ENCODE data around the gene CD244.

Gene CD244

GRCh38 chr1:160806109-160806665, 56.5 kb downstream of the CD244 start:
- no peak overlapping the region for H3K9ac ChIP-seq (ENCODE audit: low read depth, low read length)
- no peaks in the 10 kb centered on the region for H3K9me3 ChIP-seq (replicated peaks; ENCODE audit: low read length)
- no peaks in the 10 kb centered on the region for H3K27me3 ChIP-seq (ENCODE audit: control insufficient read depth, insufficient read depth, low read length)
- H3K4me3 ChIP-seq (ENCODE audit: low read length): no peak overlapping the region
- H3K36me3 ChIP-seq (ENCODE audit: insufficient read depth, low read length): no peaks in the 10 kb centered on the region
- no peaks in the 10 kb centered on the region for H3K4me1 ChIP-seq (ENCODE audit: control insufficient read depth, insufficient read depth, low read length)
- H3K4me2 ChIP-seq (ENCODE audit: low read length): no peak overlapping the region

- no peaks in the 10 kb centered on the region for H3K4me1 ChIP-seq (ENCODE audit: control insufficient read depth, insufficient read depth, low read length)
- H3K9ac ChIP-seq (ENCODE audit: low read depth, low read length): no peak overlapping the region
- no peaks in the 10 kb centered on the region for H3K27me3 ChIP-seq (ENCODE audit: control insufficient read depth, insufficient read depth, low read length)
- no peak overlapping the region for H3K4me2 ChIP-seq (ENCODE audit: low read length)
- no peaks in the 10 kb centered on the region for H3K36me3 ChIP-seq (ENCODE audit: insufficient read depth, low read length)
- no peaks in the 10 kb centered on the region for H3K9me3 ChIP-seq (replicated peaks; ENCODE audit: low read length)
- H3K4me3 ChIP-seq (ENCODE audit: low read length): no peak overlapping the region
Measured at GRCh38 chr1:160801836-160802580, 60.7 kb downstream of the CD244 start.

GRCh38 chr1:160800645-160801408, 61.9 kb downstream of the CD244 start:
- Histone ChIP-seq H3K4me1 (ENCODE audit: control insufficient read depth, insufficient read depth, low read length) (no peaks in the 10 kb centered on the region), H3K4me3 (ENCODE audit: low read length) (no peak overlapping the region), H3K9me3 (replicated peaks; ENCODE audit: low read length) (no peaks in the 10 kb centered on the region), H3K27me3 (ENCODE audit: control insufficient read depth, insufficient read depth, low read length) (no peaks in the 10 kb centered on the region), H3K36me3 (ENCODE audit: insufficient read depth, low read length) (no peaks in the 10 kb centered on the region), H3K9ac (ENCODE audit: low read depth, low read length) (no peak overlapping the region), H3K4me2 (ENCODE audit: low read length) (no peak overlapping the region)

- Histone ChIP-seq H3K9me3 (replicated peaks; ENCODE audit: low read length) (no peaks in the 10 kb centered on the region), H3K27me3 (ENCODE audit: control insufficient read depth, insufficient read depth, low read length) (no peaks in the 10 kb centered on the region), H3K9ac (ENCODE audit: low read depth, low read length) (no peak overlapping the region), H3K4me3 (ENCODE audit: low read length) (no peak overlapping the region), H3K36me3 (ENCODE audit: insufficient read depth, low read length) (no peaks in the 10 kb centered on the region), H3K4me1 (ENCODE audit: control insufficient read depth, insufficient read depth, low read length) (no peaks in the 10 kb centered on the region), H3K4me2 (ENCODE audit: low read length) (no peak overlapping the region)
Measured at GRCh38 chr1:160800142-160800541, 62.5 kb downstream of the CD244 start.

GRCh38 chr1:160799641-160800040, 63.0 kb downstream of the CD244 start:
- Histone ChIP-seq H3K36me3 (ENCODE audit: insufficient read depth, low read length) (no peaks in the 10 kb centered on the region), H3K4me1 (ENCODE audit: control insufficient read depth, insufficient read depth, low read length) (no peaks in the 10 kb centered on the region), H3K9ac (ENCODE audit: low read depth, low read length) (no peak overlapping the region), H3K4me3 (ENCODE audit: low read length) (no peak overlapping the region), H3K27me3 (ENCODE audit: control insufficient read depth, insufficient read depth, low read length) (no peaks in the 10 kb centered on the region), H3K4me2 (ENCODE audit: low read length) (no peak overlapping the region), H3K9me3 (replicated peaks; ENCODE audit: low read length) (no peaks in the 10 kb centered on the region)

GRCh38 chr1:160798439-160798838, 64.2 kb downstream of the CD244 start:
- H3K4me3 ChIP-seq (ENCODE audit: low read length): no peak overlapping the region
- H3K4me1 ChIP-seq (ENCODE audit: control insufficient read depth, insufficient read depth, low read length): no peaks in the 10 kb centered on the region
- no peak overlapping the region for H3K9ac ChIP-seq (ENCODE audit: low read depth, low read length)
- no peak overlapping the region for H3K4me2 ChIP-seq (ENCODE audit: low read length)
- no peaks in the 10 kb centered on the region for H3K27me3 ChIP-seq (ENCODE audit: control insufficient read depth, insufficient read depth, low read length)
- H3K36me3 ChIP-seq (ENCODE audit: insufficient read depth, low read length): no peaks in the 10 kb centered on the region
- H3K9me3 ChIP-seq (replicated peaks; ENCODE audit: low read length): no peaks in the 10 kb centered on the region

GRCh38 chr1:160797861-160798273, 64.8 kb downstream of the CD244 start:
- no peaks in the 10 kb centered on the region for H3K4me1 ChIP-seq (ENCODE audit: control insufficient read depth, insufficient read depth, low read length)
- H3K4me3 ChIP-seq (ENCODE audit: low read length): no peak overlapping the region
- H3K9me3 ChIP-seq (replicated peaks; ENCODE audit: low read length): no peaks in the 10 kb centered on the region
- H3K4me2 ChIP-seq (ENCODE audit: low read length): no peak overlapping the region
- no peaks in the 10 kb centered on the region for H3K36me3 ChIP-seq (ENCODE audit: insufficient read depth, low read length)
- H3K9ac ChIP-seq (ENCODE audit: low read depth, low read length): no peak overlapping the region
- H3K27me3 ChIP-seq (ENCODE audit: control insufficient read depth, insufficient read depth, low read length): no peaks in the 10 kb centered on the region

- Histone ChIP-seq H3K27me3 (ENCODE audit: control insufficient read depth, insufficient read depth, low read length) (no peaks in the 10 kb centered on the region), H3K4me3 (ENCODE audit: low read length) (no peak overlapping the region), H3K4me2 (ENCODE audit: low read length) (no peak overlapping the region), H3K9ac (ENCODE audit: low read depth, low read length) (no peak overlapping the region), H3K9me3 (replicated peaks; ENCODE audit: low read length) (no peaks in the 10 kb centered on the region), H3K36me3 (ENCODE audit: insufficient read depth, low read length) (no peaks in the 10 kb centered on the region), H3K4me1 (ENCODE audit: control insufficient read depth, insufficient read depth, low read length) (no peaks in the 10 kb centered on the region)
Measured at GRCh38 chr1:160797271-160797709, 65.4 kb downstream of the CD244 start.

GRCh38 chr1:160795951-160796383, 66.7 kb downstream of the CD244 start, which contains the start of gene LY9:
Gene LY9 (plus strand): TSS chr1:160796174. CDS start chr1:160796188, 14 bp downstream.
- H3K9ac ChIP-seq (ENCODE audit: low read depth, low read length): no peak within 1 kb of the TSS
- no peaks in the 10 kb centered on the region for H3K27me3 ChIP-seq (ENCODE audit: control insufficient read depth, insufficient read depth, low read length)
- no peak within 1 kb of the TSS for H3K4me3 ChIP-seq (ENCODE audit: low read length)

GRCh38 chr1:160794376-160794775, 68.3 kb downstream of the CD244 start:
- Histone ChIP-seq H3K9me3 (replicated peaks; ENCODE audit: low read length) (no peaks in the 10 kb centered on the region), H3K36me3 (ENCODE audit: insufficient read depth, low read length) (no peaks in the 10 kb centered on the region), H3K27me3 (ENCODE audit: control insufficient read depth, insufficient read depth, low read length) (no peaks in the 10 kb centered on the region), H3K4me1 (ENCODE audit: control insufficient read depth, insufficient read depth, low read length) (no peaks in the 10 kb centered on the region), H3K4me2 (ENCODE audit: low read length) (no peak overlapping the region), H3K9ac (ENCODE audit: low read depth, low read length) (no peak overlapping the region), H3K4me3 (ENCODE audit: low read length) (no peak overlapping the region)

More at GRCh38 chr1:160795951-160796383, 66.7 kb downstream of the CD244 start, which contains the start of gene LY9:
- Histone ChIP-seq H3K36me3 (ENCODE audit: insufficient read depth, low read length) (no peaks in the 10 kb centered on the region), H3K4me2 (ENCODE audit: low read length) (no peak within 1 kb of the TSS), H3K4me1 (ENCODE audit: control insufficient read depth, insufficient read depth, low read length) (no peaks in the 10 kb centered on the region), H3K9me3 (replicated peaks; ENCODE audit: low read length) (no peaks in the 10 kb centered on the region)

- Histone ChIP-seq H3K4me3 (ENCODE audit: low read length) (no peak overlapping the region), H3K4me2 (ENCODE audit: low read length) (no peak overlapping the region), H3K36me3 (ENCODE audit: insufficient read depth, low read length) (no peaks in the 10 kb centered on the region), H3K9ac (ENCODE audit: low read depth, low read length) (no peak overlapping the region), H3K4me1 (ENCODE audit: control insufficient read depth, insufficient read depth, low read length) (no peaks in the 10 kb centered on the region), H3K9me3 (replicated peaks; ENCODE audit: low read length) (no peaks in the 10 kb centered on the region), H3K27me3 (ENCODE audit: control insufficient read depth, insufficient read depth, low read length) (no peaks in the 10 kb centered on the region)
Measured at GRCh38 chr1:160789702-160790611, 72.7 kb downstream of the CD244 start.

All from skeletal muscle satellite cell (primary cell).